HG02884 (cell line): ENCODE results near the gene AHRR.
"Not testable (repeated sequence)": the region's sequence is repeated elsewhere in the genome, so short reads cannot be mapped to it uniquely, and the experiment has no call there.

ENCODE experiments used
- ATAC-seq: cut with Tn5 transposase; IDR thresholded peaks from one replicate; pipeline ENCODE4 v1.9.1; 2021; ENCODE audit warnings: mild to moderate bottlenecking, moderate library complexity; ENCODE audit not compliant: unreplicated experiment

The AHRR gene

DNA sequence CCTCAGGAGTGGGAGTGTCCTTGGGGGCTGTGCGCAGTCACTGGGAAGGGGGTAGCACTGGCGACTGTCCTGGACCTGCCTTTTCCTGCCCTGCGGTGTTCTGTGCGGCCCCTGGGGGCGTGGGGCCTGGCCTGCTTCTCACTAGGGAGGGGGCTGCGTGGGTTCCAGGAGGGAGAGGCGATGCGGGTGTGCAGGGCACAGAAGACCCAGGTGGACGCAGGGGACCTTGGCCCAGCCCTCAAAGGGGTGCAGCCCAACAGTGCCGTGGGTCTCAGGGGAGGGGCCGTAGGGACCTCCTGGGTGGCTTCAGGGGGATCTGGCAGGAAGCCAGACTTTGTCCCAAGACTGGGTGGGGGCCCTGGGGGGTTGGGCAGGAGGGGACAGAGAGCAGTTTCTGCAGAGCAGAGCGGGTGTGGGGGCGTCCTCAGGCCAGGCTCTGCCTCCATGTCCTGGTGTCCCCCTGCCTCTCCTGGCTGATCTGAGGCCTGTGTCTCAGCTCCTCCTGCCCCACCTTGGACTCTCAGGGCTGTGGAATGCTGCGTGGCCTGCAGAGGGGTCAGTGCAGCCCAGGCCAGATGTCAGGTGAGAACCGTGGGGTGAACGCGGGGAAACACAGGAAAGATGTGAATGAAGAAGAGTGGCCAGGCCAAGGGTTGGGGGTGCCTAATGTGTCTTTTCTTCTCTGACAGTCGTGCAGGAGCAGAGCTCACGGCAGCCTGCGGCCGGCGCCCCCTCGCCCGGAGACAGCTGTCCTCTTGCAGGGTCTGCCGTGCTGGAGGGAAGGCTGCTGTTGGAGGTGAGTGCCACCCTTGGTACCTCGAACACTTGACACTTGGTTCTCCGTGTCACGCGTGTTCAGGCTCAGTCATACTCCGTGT, 54.6 kb downstream of the AHRR start:
- no peak for ATAC-seq

GRCh38 chr5:376799-377325, 55.3 kb downstream of the AHRR start:
- ATAC-seq, result no peak

DNA sequence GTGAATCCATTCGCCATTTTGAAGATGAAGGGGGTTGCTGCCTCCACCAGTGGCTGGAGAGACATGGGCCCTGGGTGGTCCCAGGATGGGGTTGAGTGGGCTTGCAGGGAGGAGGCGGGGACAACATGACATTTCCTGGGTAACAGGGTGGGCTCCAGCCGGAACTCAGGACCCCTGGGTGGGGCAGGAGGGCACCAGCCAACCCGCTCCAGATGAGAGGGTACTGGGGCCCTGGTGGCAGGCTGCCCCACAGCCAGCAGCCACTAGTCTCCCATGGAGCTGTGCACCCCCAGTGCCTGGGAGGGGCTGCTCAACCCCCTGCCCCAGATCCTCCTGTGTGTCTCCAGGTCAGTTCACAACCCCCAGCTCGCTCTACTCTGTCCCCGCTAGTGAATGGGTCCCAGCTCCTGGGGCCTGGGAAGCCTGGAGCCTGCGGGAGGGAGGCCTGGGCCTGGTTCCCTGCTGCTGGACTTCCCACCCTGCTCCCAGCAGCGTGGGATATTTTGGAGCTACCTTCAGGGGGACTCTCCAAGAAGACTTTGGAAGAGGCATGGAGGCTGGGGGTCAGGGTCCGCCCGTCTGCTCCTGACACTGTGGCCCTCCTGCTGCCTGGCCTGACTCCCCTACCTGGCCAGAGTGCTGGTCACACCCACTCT, 55.9 kb downstream of the AHRR start:
- no peak for ATAC-seq

GRCh38 chr5:378301-378891, 56.9 kb downstream of the AHRR start:
- no peak for ATAC-seq

DNA sequence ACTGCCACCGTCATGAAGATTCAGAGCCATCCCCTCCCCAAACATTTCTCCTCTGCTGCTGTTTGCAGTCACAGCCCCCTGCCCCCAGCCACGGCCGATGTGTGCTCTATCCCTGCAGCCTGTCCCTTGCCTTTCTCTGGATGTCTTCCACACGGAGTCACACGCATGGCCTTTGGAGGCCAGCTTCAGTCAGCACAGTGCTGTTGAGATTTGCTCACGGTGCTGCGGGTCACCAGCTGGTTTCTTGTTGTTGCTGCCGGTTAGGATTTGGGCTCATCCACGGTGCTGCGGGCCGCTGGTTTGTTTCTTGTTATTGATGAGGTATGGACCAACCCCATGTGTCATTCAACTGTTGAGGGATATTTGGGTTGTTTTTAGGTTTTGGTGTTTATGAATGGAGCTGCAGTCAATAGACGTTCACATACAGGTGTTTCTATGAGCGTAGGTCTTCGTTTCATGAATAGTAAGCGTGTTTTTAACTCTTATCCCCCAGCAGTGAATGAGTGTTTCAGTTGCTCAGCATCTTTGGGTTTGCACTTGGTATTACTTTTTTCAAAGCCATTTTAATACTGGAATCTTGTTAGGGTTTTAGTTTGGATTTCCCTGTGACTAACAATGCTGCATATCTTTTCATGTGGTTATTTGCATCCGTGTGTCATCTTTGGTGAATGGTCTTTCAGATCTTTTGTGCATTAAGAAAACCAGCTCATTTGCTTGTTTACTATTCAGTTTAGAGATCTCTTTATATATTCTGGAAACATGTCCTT, 57.6 kb downstream of the AHRR start:
- no peak for ATAC-seq

- no peak for ATAC-seq
Observed at GRCh38 chr5:380701-381309, 59.3 kb downstream of the AHRR start.

- ATAC-seq, result no peak
Observed at GRCh38 chr5:383066-383465, 61.6 kb downstream of the AHRR start.

- no peak for ATAC-seq
Observed at GRCh38 chr5:383621-384020, 62.1 kb downstream of the AHRR start.

- ATAC-seq, result not testable (repeated sequence)
Observed at GRCh38 chr5:384576-384975, 63.1 kb downstream of the AHRR start.

DNA sequence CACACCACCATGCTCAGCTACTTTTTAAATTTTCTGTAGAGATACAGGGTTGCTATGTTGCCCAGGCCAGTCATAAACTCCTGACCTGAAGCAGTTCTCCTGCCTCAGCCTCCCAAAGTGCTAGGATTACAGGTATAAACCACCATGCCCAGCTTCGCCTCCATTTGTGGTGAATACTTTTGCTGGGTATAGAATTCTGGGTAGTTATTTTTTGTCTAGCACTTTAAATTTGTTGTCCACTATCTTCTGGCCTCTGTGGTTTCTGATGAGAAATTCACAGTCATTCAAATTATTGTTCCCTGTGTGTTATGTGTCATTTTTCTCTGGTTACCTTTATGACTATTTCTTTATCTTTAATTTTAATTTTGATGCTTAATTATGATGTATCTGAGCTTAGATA, 63.8 kb downstream of the AHRR start:
- ATAC-seq, result no peak

- ATAC-seq, result no peak
Observed at GRCh38 chr5:386432-387341, 65.2 kb downstream of the AHRR start.

DNA sequence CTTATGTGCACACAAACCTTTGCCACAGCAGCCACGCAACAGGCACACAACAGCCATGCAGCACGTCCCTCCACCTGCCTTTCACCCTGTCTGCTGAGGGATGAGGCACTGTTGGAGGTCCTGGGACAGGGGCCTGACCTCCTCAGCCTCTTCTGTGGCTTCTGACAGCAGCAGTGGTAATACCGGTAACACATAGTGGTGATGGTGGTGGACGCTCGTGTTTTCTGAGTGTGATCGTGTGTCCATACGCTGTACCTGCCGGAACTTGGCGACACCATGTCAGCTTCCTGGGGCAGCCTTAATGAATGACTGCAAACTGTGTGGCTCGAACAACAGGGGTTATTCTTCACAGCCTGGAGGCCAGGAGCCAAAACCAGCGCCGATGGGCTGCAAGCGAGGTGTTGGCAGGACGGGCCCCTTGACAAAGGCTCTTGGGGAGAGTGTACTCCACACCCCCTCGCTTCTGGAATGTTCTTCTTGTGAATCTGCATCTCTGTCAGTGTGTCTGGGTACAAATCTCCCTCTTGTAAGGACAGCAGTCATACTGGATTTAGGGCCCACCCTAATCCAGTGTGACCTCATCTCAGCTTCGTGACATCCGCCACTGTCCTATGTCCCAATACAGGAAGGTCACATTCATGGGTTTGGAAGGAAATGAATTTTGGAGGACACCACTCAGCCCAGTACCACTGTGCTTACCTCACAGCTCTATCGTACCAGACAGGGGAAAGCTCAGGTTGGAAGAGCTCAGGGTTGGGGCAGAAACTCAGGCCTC, 66.2 kb downstream of the AHRR start:
- no peak for ATAC-seq

DNA sequence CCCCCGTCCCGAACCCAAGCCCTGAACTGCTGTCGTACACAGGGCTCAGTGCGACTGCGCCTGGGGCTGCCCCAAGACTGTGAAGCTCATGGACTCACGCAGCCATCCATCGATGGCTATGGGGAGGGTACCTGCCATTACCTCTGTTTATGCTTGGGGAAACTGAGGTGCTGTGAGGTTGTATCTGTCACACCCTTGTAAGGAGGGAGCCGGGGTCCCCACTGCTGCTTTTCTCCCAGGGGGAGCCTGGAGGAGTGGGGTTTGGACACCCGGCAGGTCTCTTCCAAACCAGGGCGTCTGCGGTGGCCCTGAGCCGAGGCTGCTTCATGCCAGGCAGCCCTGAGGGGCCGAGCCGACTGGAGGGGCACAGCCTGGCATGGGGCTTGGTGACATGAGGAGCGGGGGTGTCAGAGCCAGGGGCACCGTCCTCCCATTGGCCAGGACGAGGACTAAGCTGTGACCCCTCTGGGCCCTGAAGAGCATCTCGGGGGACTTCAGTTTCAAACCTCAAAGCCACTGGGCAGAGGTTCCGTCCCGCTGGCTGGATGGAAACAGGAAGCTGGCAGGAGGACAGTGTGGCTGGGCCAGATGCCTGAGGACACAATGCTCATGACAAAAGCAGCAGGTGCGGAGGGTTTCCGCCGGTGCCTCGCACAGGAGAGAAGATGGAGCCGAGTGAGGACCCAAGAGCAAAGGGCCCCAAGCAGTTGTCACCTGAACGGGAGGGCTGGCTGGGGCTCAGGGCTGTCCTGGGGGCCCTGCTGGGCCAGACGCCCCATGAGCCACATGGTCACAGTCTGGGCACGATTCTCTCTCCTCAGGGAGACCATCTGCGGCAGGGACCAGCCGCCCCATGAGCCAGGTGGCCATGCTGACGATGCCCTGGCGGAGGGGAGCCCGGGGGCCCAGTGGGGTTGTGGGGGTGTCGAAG, 67.0 kb downstream of the AHRR start:
- no peak for ATAC-seq

DNA sequence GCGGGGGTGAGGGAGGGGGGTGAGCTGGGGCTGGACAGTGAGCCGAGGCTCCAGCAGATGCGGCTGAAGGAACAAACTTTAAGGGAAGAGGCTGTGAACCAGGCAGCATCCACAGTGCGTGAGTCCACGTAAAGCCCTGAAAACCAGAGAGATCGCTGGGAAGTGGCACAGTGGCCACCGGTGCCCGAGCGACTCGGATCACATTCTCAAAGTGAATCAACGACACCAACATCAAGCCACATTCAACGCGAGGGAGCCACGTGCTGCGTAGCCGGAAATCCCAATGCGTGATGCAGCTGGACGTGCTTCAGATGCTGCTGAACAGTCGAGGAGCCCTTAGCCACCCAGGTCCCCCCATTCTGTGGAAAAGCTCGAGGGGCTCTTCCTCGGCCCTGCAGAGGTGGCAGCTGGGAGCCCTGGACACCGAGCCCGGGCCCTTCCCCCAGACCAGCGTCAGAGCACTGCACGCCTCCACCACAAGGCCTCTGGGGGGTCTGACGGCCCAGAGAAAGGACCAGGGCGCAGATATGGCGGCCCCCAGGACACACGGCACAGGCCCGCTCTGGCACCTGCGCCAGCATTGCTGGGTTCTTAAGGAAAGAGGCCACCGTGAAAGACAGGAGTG, 67.8 kb downstream of the AHRR start:
- ATAC-seq, result no peak

- ATAC-seq, result no peak
Observed at GRCh38 chr5:389891-390622, 68.5 kb downstream of the AHRR start.

- no peak for ATAC-seq
Observed at GRCh38 chr5:390623-391491, 69.3 kb downstream of the AHRR start.
